ENCODE measurements around the gene NSUN2.

DNA sequence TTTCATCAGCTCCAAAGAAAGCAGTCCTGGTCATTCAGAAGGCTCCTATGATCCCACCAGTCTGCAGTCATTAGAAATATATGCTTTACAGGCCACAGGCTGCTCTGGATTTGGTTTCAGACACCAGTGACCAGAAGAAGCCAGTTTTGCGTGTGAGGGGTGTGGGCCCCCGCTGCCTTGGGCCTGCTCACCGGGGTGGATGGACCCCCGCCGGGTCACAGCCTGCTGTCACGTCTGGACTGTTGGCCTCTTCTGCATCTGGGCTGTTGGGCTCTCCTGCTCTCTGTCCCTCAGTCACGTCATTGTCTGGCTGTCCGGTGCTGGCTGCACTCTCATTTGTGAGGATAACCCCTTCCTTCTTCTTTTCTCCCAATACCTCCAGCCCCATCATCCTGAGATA is 33.1 kb downstream of the NSUN2 start:
- TF ChIP-seq, protein P1, sequence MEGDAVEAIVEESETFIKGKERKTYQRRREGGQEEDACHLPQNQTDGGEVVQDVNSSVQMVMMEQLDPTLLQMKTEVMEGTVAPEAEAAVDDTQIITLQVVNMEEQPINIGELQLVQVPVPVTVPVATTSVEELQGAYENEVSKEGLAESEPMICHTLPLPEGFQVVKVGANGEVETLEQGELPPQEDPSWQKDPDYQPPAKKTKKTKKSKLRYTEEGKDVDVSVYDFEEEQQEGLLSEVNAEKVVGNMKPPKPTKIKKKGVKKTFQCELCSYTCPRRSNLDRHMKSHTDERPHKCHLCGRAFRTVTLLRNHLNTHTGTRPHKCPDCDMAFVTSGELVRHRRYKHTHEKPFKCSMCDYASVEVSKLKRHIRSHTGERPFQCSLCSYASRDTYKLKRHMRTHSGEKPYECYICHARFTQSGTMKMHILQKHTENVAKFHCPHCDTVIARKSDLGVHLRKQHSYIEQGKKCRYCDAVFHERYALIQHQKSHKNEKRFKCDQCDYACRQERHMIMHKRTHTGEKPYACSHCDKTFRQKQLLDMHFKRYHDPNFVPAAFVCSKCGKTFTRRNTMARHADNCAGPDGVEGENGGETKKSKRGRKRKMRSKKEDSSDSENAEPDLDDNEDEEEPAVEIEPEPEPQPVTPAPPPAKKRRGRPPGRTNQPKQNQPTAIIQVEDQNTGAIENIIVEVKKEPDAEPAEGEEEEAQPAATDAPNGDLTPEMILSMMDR (IDR thresholded peaks at IDR 0.05), result no peak
- TF ChIP-seq EP300 (IDR thresholded peaks at IDR 0.05), result no peak
- no peak for TF ChIP-seq POLR2AphosphoS5 (IDR thresholded peaks at IDR 0.05)
- no peak for TF ChIP-seq POLR2A (IDR thresholded peaks at IDR 0.05; ENCODE audit: low read depth)

All from esophagus muscularis mucosa (tissue), 4 donors.